ENCODE data around the gene XYLT2. TPM values are rescaled to one million over a fixed set of nuclear protein-coding genes. Genes with fewer than 3 reads are reported as not detected.

Gene XYLT2
- total and polyA plus RNA-seq, 4 experiments from 2014 or later = 7.7 to 41.1 (median 29.2) TPM

DNA sequence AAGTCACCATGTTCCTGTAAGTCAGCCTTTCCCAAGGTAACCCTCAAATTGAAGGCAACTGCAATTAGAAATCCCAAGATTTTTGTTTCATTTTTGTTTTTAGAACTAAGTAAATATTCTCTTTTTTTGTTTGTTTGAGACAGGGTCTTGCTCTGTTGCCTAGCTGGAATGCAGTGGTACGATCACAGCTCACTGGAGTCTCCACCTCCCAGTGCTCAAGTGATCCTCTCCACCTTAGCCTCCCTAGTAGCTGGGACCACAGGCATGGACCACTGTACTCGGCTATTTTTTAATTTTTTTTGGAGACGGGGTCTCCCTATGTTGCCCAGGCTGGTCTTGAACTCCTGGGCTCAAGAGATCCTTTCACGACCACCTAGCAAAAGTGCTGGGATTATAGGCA, 62.0 kb downstream of the XYLT2 start:
- Mint-ChIP-seq H3K27me3 (peaks cover 13 to 14% of the 10 kb centered on the region in 2 donors), H3K4me3 (no peak overlapping the region), H3K9me3 (peaks cover 0 to 4% (median 0%) of the 10 kb centered on the region in 8 donors), H3K27ac (no peak overlapping the region), H3K36me3 (peaks cover 0 to 3% of the 10 kb centered on the region in 2 donors), H3K4me1 (no peaks in the 10 kb centered on the region)
- Histone ChIP-seq H3K27me3 (ENCODE audit: insufficient read depth, low read length) (no peaks in the 10 kb centered on the region), H3K27ac (ENCODE audit: low read depth, low read length) (no peak overlapping the region), H3K9me3 (ENCODE audit: control insufficient read depth in 1 of 2, low read length in 2 of 2) (no peaks in the 10 kb centered on the region), H3K36me3 (ENCODE audit: insufficient read depth, low read length) (no peaks in the 10 kb centered on the region), H3K4me3 (ENCODE audit: low read length in 2 of 2) (no peak overlapping the region), H3K4me1 (ENCODE audit: insufficient read depth, low read length) (no peaks in the 10 kb centered on the region)
- POLR2A ChIA-PET (ENCODE audit: partially characterized antibody) = no interaction called here
- no peak for DNase-seq
- intact Hi-C loops (cut with micrococcal nuclease) = no loop called here
- CTCF ChIA-PET (ENCODE audit: partially characterized antibody) = interaction anchor here (4.5 kb wide), 1 partner anchor 10 kb away, joined by 25 read pairs; the partner anchor contains the start of gene LRRC59

Other genes with a start within 250 kb of the XYLT2 start
- 1 to 10 TPM; 1.2 to 1.3 TPM for gene SAMD14, start 216.0 kb upstream of the XYLT2 start, total RNA-seq
- gene SAMD14, start 216.0 kb upstream of the XYLT2 start, polyA plus RNA-seq = under 1 TPM; 0.16 to 0.19 TPM
- 10 to 100 TPM; 97.5 to 99.7 TPM for gene PPP1R9B, start 195.4 kb upstream of the XYLT2 start, total RNA-seq
- gene PPP1R9B, start 195.4 kb upstream of the XYLT2 start, polyA plus RNA-seq = 1 to 10 TPM in 1 of 2 donors, under 1 TPM in 1; 0.48 to 2.2 TPM
- not detected for gene SGCA, start 180.1 kb upstream of the XYLT2 start, total RNA-seq
- gene SGCA, start 180.1 kb upstream of the XYLT2 start, polyA plus RNA-seq = not detected
- gene COL1A1, start 144.5 kb upstream of the XYLT2 start, total RNA-seq = 1 to 10 TPM; 1.0 to 1.6 TPM
- not detected for gene COL1A1, start 144.5 kb upstream of the XYLT2 start, polyA plus RNA-seq
- not detected for gene TMEM92, start 71.7 kb upstream of the XYLT2 start, total RNA-seq
- not detected for gene TMEM92, start 71.7 kb upstream of the XYLT2 start, polyA plus RNA-seq
- gene MRPL27, start 27.1 kb downstream of the XYLT2 start, total RNA-seq = 10 to 100 TPM; 30.0 to 32.9 TPM
- 10 to 100 TPM; 38.4 to 55.8 TPM for gene MRPL27, start 27.1 kb downstream of the XYLT2 start, polyA plus RNA-seq
- gene EME1, start 27.1 kb downstream of the XYLT2 start, total RNA-seq = under 1 TPM; 0.41 to 0.89 TPM
- gene EME1, start 27.1 kb downstream of the XYLT2 start, polyA plus RNA-seq = under 1 TPM in 1 of 2 donors, not detected in 1; 0.13 TPM
- 10 to 100 TPM; 30.3 to 30.7 TPM for gene LRRC59, start 51.4 kb downstream of the XYLT2 start, total RNA-seq
- 10 to 100 TPM; 17.8 to 23.9 TPM for gene LRRC59, start 51.4 kb downstream of the XYLT2 start, polyA plus RNA-seq
- 10 to 100 TPM; 20.8 to 24.8 TPM for gene ACSF2, start 80.1 kb downstream of the XYLT2 start, total RNA-seq
- 1 to 10 TPM; 1.7 to 2.4 TPM for gene ACSF2, start 80.1 kb downstream of the XYLT2 start, polyA plus RNA-seq
- not detected for gene CHAD, start 122.8 kb downstream of the XYLT2 start, total RNA-seq
- under 1 TPM in 1 of 2 donors, not detected in 1; 0.64 TPM for gene CHAD, start 122.8 kb downstream of the XYLT2 start, polyA plus RNA-seq
- gene RSAD1, start 132.7 kb downstream of the XYLT2 start, total RNA-seq = 10 to 100 TPM; 81.1 to 86.0 TPM
- 10 to 100 TPM; 58.3 to 72.8 TPM for gene RSAD1, start 132.7 kb downstream of the XYLT2 start, polyA plus RNA-seq
- gene MYCBPAP, start 162.3 kb downstream of the XYLT2 start, total RNA-seq = 1 to 10 TPM; 5.3 to 6.8 TPM
- under 1 TPM in 1 of 2 donors, not detected in 1; 0.24 TPM for gene MYCBPAP, start 162.3 kb downstream of the XYLT2 start, polyA plus RNA-seq
- gene EPN3, start 186.6 kb downstream of the XYLT2 start, total RNA-seq = not detected
- not detected for gene EPN3, start 186.6 kb downstream of the XYLT2 start, polyA plus RNA-seq
- 10 to 100 TPM; 13.3 to 14.1 TPM for gene SPATA20, start 201.0 kb downstream of the XYLT2 start, total RNA-seq
- 1 to 10 TPM; 5.4 to 7.3 TPM for gene SPATA20, start 201.0 kb downstream of the XYLT2 start, polyA plus RNA-seq
- not detected for gene CACNA1G, start 214.6 kb downstream of the XYLT2 start, total RNA-seq
- not detected for gene CACNA1G, start 214.6 kb downstream of the XYLT2 start, polyA plus RNA-seq

Measured in CD4-positive, alpha-beta memory T cell (primary cell).